NCI-H2227 (cell line): Measurements from ENCODE around the gene SORCS2.
A peak's percentile ranks its signal among the peaks of the same experiment; 100 is the strongest.

Experiments used
- DNase-seq: peaks from one replicate; lab custom pipeline; 2025; ENCODE audit not compliant: unreplicated experiment; lab: John Stamatoyannopoulos, UW

Gene SORCS2

GRCh38 chr4:7217474-7218321 is 25.4 kb downstream of the SORCS2 start:
- no peak for DNase-seq

- no peak for DNase-seq
Measured at GRCh38 chr4:7218686-7219085, 26.3 kb downstream of the SORCS2 start.

DNA sequence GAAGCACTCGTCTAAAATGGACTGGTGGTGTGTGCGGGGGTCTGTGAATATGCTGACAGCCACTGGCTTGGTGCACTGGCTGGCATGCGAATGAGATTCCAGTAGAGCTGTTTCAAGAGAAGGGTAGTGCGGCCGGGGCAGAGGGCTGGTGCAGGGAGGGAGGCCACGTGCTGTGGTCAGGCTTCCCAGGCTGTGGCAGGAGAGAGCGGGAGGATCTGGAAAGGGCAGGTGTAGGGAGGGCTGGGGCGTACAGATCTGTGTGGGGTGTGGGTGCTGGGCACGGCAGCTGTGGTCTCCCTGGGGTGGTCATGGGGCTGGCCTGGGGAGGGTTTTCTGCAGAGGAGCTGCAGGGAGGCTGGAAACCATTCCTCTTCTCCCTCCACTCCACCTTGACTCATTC is 30.2 kb downstream of the SORCS2 start:
- DNase-seq = no peak

DNA sequence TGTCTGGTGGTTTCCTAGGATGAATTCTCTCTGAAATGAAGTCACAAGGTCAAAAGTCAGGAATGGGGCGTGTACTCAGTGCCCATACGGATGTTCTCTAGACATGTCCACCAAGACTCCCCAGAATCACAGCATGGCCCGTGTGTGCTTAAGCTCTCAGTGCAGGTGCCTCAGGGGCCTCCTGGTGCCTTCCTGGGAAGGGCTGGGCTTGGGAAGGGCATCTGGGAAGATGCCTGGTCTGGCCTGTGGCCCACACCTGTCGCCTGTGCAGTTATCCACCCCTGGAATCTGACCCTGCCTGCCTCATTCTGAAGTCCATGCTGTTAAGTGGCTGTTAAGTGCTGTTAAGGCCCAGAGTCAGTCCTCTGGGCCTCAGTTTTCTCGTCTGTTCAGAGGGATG is 31.2 kb downstream of the SORCS2 start:
- no peak for DNase-seq

GRCh38 chr4:7224001-7224400 is 31.7 kb downstream of the SORCS2 start:
- DNase-seq = no peak

- no peak for DNase-seq
Measured at GRCh38 chr4:7224878-7225533, 32.7 kb downstream of the SORCS2 start.

DNA sequence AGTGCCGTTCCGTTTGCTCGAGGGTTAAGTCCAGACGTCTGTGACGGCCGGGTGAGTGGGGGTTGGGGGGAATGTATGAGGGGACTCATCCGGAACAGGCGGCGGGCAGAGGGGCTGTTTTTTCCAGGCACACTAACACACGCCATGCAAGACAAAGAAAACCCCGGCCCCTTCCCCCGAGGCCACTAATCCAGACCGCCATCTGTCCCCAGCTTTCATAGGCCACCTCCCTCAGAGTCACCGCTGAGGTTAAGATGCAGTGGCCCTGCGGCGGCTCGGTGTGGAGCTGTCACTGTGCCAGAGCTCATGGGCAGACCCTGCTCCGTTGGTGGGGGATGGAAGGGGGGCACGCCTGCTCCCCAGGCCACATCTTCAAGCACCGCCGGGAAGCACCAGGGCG is 34.1 kb downstream of the SORCS2 start:
- no peak for DNase-seq

DNA sequence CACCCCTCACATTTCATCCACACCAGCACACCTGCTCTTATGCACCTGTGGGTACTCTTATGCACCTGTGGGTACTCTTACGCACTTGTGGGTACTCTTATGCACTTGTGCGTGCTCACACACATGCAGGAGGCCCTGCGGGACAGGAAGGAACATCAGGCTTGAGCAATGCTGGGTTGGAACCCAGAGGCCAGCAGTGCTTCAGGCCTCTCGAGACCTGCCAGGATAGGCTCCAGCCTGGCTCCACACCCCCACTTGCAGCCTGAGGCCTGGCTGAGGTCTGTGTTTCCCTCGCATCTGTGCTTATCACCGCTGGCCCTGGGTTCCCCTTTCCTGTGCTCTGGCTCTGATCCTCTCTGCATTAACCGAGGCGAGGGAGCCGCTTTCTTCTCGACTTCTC is 34.7 kb downstream of the SORCS2 start:
- no peak for DNase-seq

DNA sequence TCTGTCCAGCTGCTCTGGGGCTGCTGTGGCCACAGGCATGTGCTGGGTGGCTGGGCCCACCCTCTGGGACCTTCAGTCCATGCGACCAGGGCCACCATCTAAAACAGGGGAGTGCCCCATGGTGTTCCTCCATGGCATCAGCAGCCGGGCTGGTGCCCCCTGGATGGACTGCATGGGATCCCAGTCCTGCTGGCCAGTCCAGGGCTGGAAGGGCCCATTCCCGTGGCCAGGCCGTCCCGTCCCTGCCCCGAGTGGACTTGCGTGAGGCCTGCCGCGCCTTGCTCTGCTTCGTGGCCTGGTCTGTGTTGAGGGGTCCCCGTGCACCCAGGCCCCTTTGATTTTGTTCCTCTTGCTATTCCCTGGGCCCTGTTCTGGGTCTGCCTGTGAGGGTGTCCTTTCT is 36.4 kb downstream of the SORCS2 start:
- no peak for DNase-seq

GRCh38 chr4:7232061-7232650 is 39.8 kb downstream of the SORCS2 start:
- no peak for DNase-seq

- DNase-seq = no peak
Measured at GRCh38 chr4:7233006-7233580, 40.8 kb downstream of the SORCS2 start.

GRCh38 chr4:7233601-7234000 is 41.3 kb downstream of the SORCS2 start:
- no peak for DNase-seq

DNA sequence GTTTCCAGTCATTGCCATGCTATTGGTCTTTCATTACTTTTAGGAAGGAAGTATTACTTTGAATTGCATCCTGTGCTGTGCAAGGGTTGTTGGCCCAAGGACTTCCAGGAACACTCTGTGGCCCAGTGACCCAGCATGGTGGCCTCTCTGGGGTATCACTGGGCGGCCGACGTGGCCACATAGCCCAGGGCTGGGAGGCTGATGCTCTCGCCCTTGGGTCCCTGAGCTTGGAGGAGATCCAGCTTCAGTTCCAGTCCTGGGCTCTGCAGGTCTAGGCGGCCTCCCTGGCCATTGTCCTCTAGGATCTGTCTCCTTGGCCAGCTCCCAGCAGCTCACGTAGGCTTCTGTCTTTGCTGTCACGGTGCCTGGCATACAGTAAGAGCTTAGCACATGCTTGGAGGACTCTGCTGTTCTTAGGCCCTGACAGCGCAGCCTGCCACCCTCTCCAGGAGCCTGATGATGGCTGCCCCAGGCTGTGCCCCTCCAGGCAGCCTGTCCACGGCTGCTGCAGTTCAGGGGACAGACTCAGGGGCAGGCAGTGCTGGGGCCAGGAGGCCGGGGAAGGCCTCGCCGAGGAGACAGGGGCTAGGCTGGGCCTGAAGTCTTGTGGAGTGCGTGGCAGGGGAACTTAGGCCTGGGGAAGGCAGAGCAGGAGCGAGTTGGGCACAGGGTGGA is 42.2 kb downstream of the SORCS2 start:
- no peak for DNase-seq

- no peak for DNase-seq
Measured at GRCh38 chr4:7235030-7235380, 42.7 kb downstream of the SORCS2 start.

DNA sequence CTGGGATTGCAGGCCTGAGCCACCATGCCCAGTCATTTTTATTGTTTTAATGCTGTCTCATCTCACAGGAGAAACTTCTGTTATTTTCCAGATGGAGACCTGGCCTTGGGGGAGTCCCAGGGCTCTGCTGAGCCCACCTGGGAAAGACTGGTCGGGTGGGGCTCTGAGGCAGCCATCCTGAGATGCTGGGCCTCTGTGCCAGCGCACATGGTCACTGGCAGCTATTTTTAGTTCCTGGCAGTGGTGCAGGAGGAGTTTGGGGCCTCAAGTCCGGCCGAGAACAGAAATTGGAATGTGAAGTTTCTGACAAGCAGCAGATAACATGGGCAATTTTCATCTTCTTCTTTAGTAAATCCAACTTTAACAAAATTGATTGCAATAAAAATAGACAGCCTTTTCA is 44.5 kb downstream of the SORCS2 start:
- DNase-seq = no peak

- DNase-seq = no peak
Measured at GRCh38 chr4:7237873-7238272, 45.5 kb downstream of the SORCS2 start.

DNA sequence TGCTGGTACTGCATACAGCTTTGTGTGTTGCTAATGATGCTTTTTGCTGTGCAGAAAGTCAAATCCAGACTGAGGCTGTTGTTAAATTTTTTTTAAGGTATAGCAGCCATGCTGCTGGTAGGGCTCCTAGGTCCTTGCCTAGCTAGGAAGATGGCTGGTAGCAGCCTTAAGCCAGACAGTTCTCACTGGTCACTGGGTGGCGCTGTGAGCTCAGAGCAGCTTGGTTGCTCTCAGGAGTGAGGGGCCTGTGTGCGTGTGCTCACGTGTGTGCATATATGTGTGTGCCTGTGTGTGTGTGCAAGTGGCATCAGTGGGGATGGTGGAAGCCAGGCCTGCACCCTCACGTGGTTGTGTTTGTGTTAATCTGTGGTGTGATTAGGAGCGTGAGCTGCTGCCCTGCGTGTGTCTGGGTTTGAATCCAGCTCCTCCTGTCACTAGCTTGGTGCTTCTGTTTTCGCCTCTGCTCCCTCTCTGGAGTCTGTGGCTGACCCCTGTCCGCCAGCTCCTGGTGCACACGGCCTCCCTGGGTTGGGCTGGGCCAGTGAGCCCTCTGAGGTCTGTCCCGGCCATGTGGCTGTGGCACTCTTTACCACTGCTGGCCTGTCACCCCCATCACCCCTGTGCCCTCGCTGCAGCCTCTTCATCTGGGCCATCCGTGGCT is 46.1 kb downstream of the SORCS2 start:
- no peak for DNase-seq

GRCh38 chr4:7239101-7239820 is 46.9 kb downstream of the SORCS2 start:
- DNase-seq = no peak

- no peak for DNase-seq
Measured at GRCh38 chr4:7239844-7240243, 47.5 kb downstream of the SORCS2 start.

GRCh38 chr4:7240306-7240705 is 48.0 kb downstream of the SORCS2 start:
- DNase-seq = peak; percentile 34
